Measurements from ENCODE around the gene DPF1.

Gene DPF1

GRCh38 chr19:38173291-38174041 lies 50.6 kb downstream of the DPF1 start:
- FAIRE-seq, result no peak
- DNase-seq (ENCODE audit: extremely low spot score, insufficient read length, low read depth), result no peak

GRCh38 chr19:38172001-38172400 lies 52.0 kb downstream of the DPF1 start:
- no peak for DNase-seq (ENCODE audit: extremely low spot score, insufficient read length, low read depth)
- FAIRE-seq, result no peak

- DNase-seq (ENCODE audit: extremely low spot score, insufficient read length, low read depth) (no peak), FAIRE-seq (no peak)
These were observed 53.7 kb downstream of the DPF1 start for GRCh38 chr19:38170334-38170733.

GRCh38 chr19:38168637-38169036 lies 55.4 kb downstream of the DPF1 start:
- no peak for FAIRE-seq
- DNase-seq (ENCODE audit: extremely low spot score, insufficient read length, low read depth), result no peak

- no peak for FAIRE-seq
These were observed 58.7 kb downstream of the DPF1 start for GRCh38 chr19:38165335-38165734.

GRCh38 chr19:38164526-38164925 lies 59.5 kb downstream of the DPF1 start:
- no peak for DNase-seq (ENCODE audit: extremely low spot score, insufficient read length, low read depth)
- FAIRE-seq, result no peak

More at GRCh38 chr19:38165335-38165734, 58.7 kb downstream of the DPF1 start:
- DNase-seq (ENCODE audit: extremely low spot score, insufficient read length, low read depth), result no peak

GRCh38 chr19:38163419-38164290 lies 60.4 kb downstream of the DPF1 start:
- no peak for FAIRE-seq
- no peak for DNase-seq (ENCODE audit: extremely low spot score, insufficient read length, low read depth)

GRCh38 chr19:38162632-38163031 lies 61.4 kb downstream of the DPF1 start:
- FAIRE-seq, result no peak

GRCh38 chr19:38162094-38162493 lies 61.9 kb downstream of the DPF1 start:
- DNase-seq (ENCODE audit: extremely low spot score, insufficient read length, low read depth), result no peak
- FAIRE-seq, result no peak

More at GRCh38 chr19:38162632-38163031, 61.4 kb downstream of the DPF1 start:
- no peak for DNase-seq (ENCODE audit: extremely low spot score, insufficient read length, low read depth)
